HG02610 (cell line): ENCODE data around the gene SNAPC2.
"Not testable (repeated sequence)": the region's sequence is repeated elsewhere in the genome, so short reads cannot be mapped to it uniquely, and the experiment has no call there.

Experiments used
- ATAC-seq: cut with Tn5 transposase; IDR thresholded peaks from one replicate; pipeline ENCODE4 v1.9.1; 2021; ENCODE audit warnings: mild to moderate bottlenecking, moderate library complexity; ENCODE audit not compliant: unreplicated experiment

SNAPC2 gene

GRCh38 chr19:7888145-7888825 is 31.9 kb upstream of the SNAPC2 start, which contains the start of gene LRRC8E:
Gene LRRC8E (plus strand): TSS chr19:7888510. CDS start chr19:7895604, 7,094 bp downstream.
- ATAC-seq = no peak

GRCh38 chr19:7888826-7889217 is 31.3 kb upstream of the SNAPC2 start:
- no peak for ATAC-seq

GRCh38 chr19:7893362-7894101 is 26.6 kb upstream of the SNAPC2 start:
- ATAC-seq = not testable (repeated sequence)

- no peak for ATAC-seq
Observed at GRCh38 chr19:7894612-7895309, 25.4 kb upstream of the SNAPC2 start.

- no peak for ATAC-seq
Observed at GRCh38 chr19:7895565-7895964, 24.6 kb upstream of the SNAPC2 start.

- ATAC-seq = no peak
Observed at GRCh38 chr19:7897292-7897691, 22.8 kb upstream of the SNAPC2 start.

GRCh38 chr19:7898967-7899366 is 21.2 kb upstream of the SNAPC2 start:
- no peak for ATAC-seq

GRCh38 chr19:7899751-7900378 is 20.3 kb upstream of the SNAPC2 start:
- no peak for ATAC-seq

- ATAC-seq = no peak
Observed at GRCh38 chr19:7900401-7900870, 19.7 kb upstream of the SNAPC2 start.

GRCh38 chr19:7900931-7901330 is 19.2 kb upstream of the SNAPC2 start:
- ATAC-seq = no peak

- no peak for ATAC-seq
Observed at GRCh38 chr19:7901337-7901736, 18.8 kb upstream of the SNAPC2 start.

GRCh38 chr19:7902796-7903243 is 17.3 kb upstream of the SNAPC2 start:
- ATAC-seq = no peak

GRCh38 chr19:7903244-7904073 is 16.7 kb upstream of the SNAPC2 start, which contains the start of gene MAP2K7:
Gene MAP2K7 (plus strand): TSS chr19:7903877. CDS start chr19:7903945, 68 bp downstream.
- ATAC-seq = peak; percentile 79

- ATAC-seq = peak; percentile 21
Observed at GRCh38 chr19:7904074-7905020, 15.8 kb upstream of the SNAPC2 start.

GRCh38 chr19:7905268-7905667 is 14.9 kb upstream of the SNAPC2 start:
- ATAC-seq = no peak

- no peak for ATAC-seq
Observed at GRCh38 chr19:7905859-7906258, 14.3 kb upstream of the SNAPC2 start.

GRCh38 chr19:7907122-7907521 is 13.0 kb upstream of the SNAPC2 start:
- ATAC-seq = no peak

- no peak for ATAC-seq
Observed at GRCh38 chr19:7907544-7907943, 12.6 kb upstream of the SNAPC2 start.
